ENCODE data around the gene PTPRG. TPM values are rescaled to one million over a fixed set of nuclear protein-coding genes. Genes with fewer than 3 reads are reported as not detected.

PTPRG gene
- total RNA-seq, 1 experiment from 2014 or later = 9.2 TPM

DNA sequence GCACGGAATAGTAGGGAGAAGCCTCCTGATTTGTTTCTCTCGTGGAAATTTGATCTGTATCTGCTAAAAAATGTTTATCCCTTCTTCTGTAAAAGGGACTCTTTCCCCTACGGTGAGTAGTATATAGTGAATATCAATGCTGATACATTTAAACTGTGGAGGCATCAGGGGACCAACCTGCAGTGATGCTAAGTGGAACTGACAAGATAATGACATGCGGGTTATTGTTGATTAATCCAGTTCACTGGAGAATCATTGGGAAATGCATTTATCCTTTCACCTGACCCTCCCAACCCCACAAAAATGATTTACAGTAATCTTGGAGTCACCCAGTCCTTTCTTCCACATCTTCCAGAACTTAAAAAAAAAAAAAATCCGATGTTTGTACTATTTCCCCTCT is 264.8 kb downstream of the PTPRG start:
- DNase-seq (ENCODE audit: low read depth) = no peak

DNA sequence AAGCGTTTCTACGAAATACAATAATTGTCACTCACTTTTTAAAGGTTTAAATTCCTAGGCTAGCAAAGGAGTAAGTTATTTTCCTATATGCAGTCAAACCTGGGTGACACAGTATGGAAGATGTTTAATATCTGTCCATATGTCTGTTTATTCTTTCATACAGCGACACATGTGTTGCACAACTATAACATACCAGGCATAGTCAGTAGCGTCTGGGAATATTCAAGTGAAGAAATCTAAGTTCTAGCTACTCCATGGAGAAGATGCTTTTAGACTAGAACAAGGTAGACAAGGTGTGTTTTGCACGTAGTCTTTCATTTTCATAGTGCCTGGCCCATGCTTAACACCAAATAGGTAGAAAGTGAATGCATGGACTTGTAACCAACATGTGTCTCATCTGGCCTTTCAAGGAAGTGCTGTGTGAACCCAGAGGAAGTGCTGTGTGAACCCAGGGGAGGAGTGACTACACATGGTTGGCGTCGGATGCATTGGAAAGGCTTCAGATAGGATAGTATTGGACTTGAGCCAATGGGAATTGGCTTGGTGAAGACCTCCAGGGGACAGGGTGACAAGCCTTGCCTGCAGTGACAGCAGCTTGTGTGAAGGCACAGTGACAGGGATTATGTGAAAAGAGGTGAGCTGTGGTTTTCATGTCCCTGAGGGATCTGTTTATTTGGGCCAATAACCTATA is 267.0 kb downstream of the PTPRG start:
- DNase-seq (ENCODE audit: low read depth) = no peak

DNA sequence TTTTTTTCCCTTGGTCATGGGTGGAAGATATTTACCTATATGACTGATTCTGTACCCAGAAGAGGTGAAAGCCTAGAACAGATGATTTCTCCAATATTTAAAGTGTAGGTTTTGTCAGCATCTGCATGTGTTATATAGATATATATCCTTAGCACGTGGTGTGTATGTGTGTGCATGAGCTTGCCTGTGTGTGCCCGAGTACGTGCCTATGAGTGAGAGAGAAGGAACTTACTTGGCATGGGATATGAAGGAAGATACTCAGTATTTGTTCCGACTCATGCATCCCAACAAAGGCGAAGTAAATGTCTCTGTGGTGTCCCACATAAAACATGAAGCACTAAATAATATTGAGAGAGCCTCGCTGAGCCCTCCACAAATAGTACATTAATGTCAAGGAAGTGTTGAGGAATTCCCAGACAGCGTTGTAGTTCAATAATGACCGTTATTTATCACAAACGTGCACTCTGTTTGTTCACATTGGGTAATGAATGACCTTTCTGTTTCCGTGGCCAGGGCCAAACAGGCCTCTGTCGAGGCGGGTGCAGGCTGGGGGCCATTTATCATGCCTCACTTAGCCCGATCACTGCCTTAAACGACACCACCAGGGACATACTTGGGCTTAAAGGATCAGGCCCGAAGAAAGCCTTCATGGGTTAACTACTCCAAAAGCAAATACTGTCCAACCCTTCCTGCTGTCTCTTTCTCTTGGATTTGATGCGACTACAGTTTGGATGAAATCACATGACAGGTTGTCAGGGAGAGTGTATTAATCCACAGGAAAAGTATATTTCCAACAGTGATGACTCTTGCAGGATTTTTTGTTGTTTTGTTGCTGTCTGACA is 267.7 kb downstream of the PTPRG start:
- DNase-seq (ENCODE audit: low read depth) = no peak

DNA sequence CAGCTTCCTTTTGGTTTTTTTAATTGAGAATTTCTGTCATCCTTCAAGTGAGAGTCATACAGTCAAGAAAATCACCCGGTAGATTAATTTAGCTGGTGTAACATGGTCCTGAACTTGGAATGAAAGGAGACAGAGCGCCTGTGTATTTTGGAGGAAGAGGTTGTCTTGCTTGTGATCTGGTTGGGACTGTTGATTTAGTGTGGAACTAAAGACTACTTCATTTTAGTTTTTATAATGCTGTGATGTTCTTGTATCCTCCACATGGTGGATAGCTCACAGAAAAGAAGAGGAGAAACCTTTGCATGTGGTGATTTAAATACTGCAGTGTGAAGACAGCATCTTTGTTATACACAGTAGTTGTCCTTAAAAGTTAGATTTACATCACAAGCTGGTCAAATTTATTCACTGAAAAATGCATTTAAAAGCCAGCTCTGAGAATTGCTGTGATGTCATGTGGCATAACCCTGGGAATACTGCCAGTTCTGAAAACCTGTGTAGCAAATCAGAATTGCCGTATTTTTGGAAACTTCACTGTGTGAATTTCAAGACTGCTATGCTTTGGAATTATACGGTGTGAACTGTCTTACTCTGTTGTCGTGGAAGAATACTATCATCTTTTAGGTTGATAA is 268.5 kb downstream of the PTPRG start:
- no peak for DNase-seq (ENCODE audit: low read depth)

DNA sequence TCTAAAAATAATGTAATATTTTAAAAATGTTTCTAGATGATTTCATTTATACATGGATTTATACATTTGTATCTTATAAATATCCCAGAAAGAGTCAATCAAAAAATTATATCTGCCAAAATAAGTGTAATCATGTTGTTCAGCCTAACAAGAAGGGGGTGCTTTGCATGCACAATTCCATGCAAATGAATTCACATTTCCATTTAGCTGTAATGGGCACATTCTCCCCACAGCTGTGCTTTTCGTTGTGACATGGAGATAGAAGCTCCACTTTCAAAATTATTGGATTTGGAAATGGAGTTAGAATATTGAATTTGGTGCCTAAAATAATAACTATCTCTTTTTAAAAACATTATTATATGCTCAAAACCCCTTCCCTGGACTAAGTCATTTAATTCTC is 270.6 kb downstream of the PTPRG start:
- DNase-seq (ENCODE audit: low read depth) = no peak

DNA sequence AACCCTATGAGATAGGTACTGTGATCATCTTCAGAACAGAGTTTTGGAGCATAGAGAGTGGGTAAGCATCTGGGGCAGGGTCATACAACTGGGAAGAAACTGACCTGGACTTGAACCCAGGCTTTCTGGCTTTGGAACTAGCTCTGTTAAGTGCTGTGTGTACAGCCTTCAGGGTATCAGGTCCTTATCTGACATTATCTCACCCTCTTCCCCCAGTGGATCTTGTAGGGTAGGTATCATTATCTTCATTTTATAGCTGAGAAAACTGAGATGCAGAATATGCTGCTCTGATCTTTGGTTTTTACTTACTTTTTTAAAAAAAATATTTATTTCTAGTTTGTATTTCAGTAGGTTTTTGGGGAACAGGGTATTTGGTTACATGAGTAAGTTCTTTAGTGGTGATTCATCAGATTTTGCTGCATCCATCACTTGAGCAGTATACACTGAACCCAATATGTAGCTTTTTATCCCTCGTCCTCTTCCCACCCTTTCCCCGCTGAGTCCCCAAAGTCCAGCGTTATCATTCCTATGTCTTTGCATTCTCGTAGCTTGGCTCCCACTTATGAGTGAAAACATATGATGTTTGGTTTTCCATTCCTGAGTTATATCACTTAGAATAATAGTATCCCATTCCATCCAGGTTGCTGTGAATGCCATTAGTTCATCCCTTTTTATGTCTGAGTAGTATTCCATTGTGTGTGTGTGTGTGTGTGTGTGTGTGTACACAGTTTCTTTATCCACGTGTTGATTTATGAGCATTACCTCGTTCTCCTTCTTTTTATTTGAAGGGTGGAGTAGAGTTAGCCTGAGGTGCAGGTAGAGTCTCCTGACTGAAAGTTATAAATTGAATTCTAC is 271.2 kb downstream of the PTPRG start:
- DNase-seq (ENCODE audit: low read depth) = peak; percentile 18

DNA sequence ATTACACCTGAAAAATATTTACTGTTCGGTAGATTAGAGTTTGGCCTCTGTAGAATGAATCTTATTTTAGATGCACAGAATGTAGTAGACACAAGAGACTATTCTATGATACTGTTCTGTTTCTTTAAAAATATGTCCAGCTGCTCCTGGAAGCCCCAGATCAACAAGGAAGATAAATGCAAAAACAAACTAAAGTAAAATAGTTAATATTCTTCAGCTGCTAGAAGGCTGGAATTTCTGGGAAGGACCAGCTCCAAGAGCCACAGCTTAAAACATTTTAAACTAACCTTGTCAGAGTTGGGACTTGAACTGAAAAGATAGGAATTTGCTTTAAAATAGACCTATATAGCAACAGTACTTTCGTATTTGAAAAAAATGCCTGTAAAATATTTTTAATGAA is 277.9 kb downstream of the PTPRG start:
- no peak for DNase-seq (ENCODE audit: low read depth)

DNA sequence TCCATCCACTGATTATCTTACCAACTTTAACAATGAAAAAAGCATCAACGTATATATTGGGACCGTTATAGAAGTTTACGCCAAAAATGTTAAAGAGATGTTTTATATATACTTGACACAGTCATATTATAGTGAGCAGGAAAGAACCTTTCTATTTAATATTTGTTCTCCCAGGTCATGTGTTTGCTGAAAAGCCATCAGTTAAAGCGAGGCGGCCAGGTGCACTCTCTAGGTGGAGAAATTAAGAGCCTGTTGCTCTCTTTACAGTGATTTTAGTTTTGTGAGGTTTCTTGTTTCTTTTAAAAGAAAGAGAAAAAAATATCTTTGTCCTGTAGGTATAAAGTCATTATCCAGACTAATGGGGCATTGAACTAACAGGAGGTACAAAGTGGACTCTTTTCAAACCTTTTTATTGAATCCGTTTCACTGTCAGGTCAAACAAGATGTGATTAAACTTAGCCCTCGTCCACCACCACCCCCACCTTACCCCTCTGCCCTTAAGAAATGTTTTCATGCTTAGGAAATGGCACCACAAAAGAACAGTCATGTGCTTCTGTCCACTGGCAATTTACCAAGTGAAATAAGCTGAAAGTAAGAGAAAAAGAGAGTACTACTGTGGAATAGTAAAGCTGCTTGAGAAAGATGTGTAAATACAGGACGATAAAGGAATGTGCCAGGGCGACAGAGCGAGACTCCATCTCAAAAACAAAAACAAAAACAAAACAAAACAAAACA is 279.9 kb downstream of the PTPRG start:
- peak; percentile 28 for DNase-seq (ENCODE audit: low read depth)

DNA sequence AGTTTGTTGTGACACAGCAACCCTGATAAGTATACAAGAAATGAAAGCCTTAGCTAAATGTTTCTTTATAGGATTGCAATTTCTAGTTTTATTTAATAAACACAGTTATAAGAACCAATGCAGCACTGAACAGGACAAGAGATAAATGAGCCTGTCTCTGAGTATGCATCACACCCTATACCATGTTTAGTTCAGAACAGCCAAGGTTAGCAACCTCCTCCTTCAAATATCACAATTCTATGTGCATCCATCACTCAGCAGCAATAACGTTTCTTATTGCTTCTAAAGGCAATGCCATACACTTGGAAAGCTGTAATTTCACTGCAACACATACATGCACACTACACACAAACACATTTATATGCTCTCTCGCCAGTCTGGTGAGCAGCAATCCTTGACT is 280.6 kb downstream of the PTPRG start:
- no peak for DNase-seq (ENCODE audit: low read depth)

DNA sequence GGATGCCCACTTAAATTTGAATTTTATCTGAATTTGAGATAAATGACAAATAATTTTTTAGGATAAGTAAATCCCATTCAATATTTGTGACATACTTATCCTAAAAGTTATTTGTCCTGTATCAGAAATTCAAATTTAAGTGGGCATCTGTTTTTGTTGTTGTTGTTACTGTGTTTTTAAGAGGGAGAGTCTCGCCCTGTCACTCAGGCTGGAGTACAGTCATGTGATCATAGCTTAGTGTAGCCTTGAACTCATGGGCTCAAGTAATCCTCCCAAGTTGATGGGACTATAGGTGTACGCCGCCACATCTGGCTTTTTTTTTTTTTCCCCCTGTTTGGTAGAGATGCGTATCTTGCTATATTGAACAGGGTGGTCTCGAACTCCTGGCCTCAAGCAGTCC is 283.0 kb downstream of the PTPRG start:
- DNase-seq (ENCODE audit: low read depth) = no peak

DNA sequence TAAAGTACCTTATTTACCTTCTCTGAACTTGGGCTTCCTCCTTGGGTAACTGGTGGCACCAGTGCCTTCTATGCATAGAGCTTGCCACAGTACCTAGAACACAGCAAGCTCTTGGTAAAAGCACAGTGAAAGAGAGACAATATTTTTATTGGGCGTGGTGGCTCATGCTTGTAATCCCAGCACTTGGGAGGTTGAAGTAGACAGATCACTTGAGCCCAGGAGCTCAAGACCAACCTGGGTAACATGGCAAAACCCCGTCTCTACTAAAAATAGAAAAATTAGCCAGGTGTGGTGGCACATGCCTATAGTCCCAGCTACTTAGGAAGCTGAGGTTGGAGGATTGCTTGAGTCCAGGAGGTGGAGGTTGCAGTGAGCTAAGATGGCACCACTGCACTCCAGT is 285.1 kb downstream of the PTPRG start:
- no peak for DNase-seq (ENCODE audit: low read depth)

DNA sequence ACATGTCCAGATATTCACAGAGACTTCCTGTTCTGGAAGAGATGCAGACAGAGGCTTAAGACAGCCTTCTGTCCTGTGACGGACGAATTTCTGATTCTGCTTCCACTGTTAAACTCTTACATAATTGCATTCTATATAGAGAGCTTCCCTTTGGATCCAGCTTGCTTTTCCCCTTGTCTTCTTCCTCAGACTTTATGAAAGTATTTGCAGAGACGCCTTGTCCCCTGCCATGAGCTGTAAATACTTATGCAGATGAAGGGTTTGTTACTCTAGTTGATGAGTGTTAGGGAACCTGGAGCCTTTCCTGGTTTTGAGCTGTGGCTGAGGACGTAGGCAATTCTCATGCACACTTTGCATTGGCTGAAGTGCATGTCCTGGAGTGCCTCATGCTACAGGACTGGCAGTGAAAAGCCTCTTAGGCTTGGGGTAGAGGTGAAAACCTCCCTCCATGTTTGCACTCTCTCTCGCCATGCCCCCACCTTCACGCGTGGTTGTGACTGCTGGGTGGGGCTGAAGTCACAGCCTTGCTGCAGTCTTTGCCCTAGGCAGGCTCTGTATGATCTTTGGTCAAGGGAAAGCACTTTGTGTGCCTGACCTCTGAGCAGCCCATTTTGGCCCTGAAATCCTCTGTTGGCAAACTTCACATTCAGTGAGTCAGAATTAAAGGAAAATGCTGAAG is 286.6 kb downstream of the PTPRG start:
- peak; percentile 39 for DNase-seq (ENCODE audit: low read depth)

DNA sequence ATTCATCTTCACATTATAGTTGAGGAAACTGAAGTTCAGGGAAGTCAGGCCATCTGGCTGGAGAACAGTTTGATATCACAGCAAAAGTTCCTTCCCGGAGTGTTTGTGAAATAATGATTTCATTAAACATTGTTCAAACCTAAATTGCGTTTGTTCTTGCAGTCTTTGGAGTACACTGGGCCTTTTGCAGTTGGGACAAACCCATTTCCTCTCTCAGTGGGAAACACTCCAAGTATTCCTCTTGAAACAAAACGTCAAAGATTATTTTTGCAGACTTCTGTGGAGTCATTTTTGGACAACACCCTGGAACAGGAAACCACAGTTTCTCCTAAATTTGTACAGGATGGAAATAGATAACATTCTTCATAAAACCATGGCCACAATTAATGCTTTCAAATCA is 287.5 kb downstream of the PTPRG start:
- peak; percentile 72 for DNase-seq (ENCODE audit: low read depth)

DNA sequence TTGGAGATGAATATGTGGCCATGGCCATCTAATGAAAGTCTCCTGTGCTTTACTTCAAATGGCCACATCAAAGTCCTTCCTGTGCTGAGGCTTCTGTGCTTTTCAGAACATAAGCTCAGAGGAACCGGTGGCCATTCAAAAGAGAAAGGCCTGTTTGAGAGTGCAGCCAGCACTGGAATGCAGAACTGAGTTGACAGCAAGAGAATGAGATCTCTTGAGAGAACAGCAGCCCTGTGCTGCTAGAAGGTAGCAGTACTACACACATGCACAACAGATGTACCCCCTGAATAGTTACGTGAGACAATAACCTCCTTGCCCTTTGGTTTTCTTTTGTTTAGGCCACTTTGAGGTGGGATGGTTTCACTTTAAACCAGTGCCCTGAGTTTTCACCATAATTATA is 292.5 kb downstream of the PTPRG start:
- DNase-seq (ENCODE audit: low read depth) = no peak

DNA sequence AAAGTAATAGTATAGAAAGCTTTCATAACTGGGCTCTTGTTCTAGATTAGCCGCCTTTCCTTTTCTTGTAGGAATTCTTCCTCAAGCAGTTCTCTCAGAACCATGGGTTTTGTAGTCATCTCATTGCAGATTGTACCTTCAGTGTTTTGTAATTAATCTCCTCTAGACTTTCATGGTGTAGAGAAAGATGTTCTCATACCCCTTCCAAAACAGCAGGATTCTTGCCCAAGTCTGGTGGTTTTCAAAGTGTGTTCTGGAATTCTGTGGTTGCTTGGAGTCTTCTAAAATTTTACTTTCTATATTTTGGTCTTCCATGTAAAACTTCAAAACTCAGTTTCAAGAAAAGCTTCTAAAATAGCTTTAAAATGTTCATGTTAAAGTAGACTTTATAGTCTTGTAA is 293.8 kb downstream of the PTPRG start:
- peak; percentile 3 for DNase-seq (ENCODE audit: low read depth)

DNA sequence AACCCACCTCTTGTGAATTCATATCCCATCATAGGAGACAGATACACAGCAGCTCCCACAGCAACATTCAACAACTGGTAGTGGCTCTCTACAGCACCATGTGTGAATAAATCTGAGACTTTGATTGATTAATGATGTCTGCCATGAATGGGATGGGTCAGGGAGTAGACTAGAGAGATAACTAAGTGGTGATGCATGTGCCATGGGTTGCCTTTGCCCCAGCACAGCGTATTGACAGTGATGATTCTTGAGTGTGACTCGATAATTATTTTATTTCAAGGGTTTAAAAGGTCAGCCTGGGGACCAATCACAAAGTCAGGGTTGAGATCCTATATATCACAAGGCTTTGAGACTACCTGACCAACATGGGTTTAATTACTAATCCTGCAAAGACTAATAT is 295.9 kb downstream of the PTPRG start:
- DNase-seq (ENCODE audit: low read depth) = no peak

DNA sequence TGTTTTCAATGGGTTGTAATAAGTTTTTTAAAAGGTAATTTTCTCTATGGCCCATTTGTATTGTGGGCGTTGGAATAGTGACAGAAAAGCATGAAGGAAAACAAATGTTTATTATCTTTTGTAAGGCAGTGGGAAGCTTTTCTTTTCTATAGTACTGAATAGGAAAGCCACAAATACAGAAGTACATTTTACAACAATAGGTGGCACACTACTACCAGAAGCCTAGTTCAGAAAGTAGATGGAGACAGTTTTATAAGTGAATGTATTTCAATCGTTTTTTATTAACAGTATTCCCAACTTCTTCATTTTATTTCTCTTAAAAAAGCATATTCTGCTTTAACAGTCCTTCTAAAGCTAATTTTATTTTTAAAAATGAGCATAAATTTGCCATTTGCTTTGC is 296.7 kb downstream of the PTPRG start:
- peak; percentile 31 for DNase-seq (ENCODE audit: low read depth)

DNA sequence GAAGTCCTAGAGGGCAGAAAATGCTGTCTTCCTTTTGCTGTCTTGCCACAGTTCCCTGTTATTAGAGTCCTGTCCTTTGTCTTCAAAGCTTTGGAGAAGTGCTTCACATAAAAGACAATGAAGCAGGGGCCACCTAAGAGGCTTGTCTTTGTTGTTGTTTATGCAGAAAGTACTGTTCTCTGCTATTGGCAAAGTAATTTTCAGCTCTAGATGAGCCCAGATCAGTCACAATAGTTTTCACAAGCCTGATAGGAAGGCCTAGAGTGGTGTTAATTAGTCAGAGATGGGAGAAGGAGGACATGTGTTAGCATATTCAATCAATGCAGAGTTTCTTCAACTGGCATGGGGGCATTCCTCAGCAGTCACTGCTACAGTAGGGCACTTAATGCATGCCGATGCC is 300.0 kb downstream of the PTPRG start:
- DNase-seq (ENCODE audit: low read depth) = no peak

DNA sequence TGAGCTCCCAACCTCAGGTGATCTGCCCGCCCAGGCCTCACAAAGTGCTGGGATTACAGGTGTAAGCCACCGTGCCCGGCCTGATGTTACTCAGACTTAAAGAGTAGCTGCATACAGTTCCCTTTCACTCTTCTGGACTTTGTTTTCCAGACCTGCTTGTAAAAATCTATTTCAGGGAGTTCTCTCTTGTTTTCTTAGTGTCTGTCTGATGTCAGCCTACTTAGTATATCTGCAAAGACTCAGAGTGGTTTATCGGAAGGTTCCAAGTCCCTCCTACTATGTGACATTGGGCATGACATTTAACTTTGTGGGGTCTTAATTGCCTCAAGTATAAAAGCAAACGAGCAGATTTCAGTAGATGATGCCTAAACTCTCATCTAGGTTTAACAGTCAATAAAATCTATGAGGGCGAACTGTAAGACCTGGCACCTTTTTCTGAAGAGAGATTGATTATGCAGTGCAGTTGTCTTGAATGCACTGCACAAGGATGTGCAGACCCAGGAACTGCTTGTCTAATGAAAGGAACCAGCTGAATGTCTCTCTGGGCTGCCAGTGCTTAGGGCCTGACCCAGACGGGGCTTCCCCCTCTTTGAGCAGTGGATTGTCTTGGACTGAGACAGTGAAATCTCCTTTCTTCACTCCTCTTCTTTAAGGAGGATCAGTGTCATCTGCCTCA is 301.4 kb downstream of the PTPRG start:
- DNase-seq (ENCODE audit: low read depth) = no peak

DNA sequence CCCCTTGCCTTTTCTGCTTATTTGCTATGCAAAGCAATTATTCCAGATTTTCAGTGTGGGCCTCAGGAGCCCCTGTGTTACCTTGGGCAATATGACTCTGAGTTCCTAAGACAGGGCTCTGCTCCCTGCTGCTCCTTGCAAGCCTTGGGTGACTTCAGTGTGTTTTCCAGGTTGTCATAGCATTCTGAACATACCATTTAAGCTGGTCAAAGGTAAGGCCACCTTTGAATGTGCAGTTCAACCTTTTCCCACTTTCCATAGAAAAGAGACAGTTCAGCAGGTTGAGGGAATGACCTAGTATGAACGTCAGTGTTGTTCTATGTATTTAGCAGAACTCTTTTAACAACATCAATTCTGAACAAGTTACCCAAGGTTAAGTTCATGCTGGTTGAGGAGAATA is 302.2 kb downstream of the PTPRG start:
- DNase-seq (ENCODE audit: low read depth) = no peak

All from M059J (cell line).